Measurements from ENCODE around the gene DHX40.
A peak's percentile ranks its signal among the peaks of the same experiment; 100 is the strongest.
"Not testable (repeated sequence)": the region's sequence is repeated elsewhere in the genome, so short reads cannot be mapped to it uniquely, and the experiment has no call there.

DHX40 gene, protein sequence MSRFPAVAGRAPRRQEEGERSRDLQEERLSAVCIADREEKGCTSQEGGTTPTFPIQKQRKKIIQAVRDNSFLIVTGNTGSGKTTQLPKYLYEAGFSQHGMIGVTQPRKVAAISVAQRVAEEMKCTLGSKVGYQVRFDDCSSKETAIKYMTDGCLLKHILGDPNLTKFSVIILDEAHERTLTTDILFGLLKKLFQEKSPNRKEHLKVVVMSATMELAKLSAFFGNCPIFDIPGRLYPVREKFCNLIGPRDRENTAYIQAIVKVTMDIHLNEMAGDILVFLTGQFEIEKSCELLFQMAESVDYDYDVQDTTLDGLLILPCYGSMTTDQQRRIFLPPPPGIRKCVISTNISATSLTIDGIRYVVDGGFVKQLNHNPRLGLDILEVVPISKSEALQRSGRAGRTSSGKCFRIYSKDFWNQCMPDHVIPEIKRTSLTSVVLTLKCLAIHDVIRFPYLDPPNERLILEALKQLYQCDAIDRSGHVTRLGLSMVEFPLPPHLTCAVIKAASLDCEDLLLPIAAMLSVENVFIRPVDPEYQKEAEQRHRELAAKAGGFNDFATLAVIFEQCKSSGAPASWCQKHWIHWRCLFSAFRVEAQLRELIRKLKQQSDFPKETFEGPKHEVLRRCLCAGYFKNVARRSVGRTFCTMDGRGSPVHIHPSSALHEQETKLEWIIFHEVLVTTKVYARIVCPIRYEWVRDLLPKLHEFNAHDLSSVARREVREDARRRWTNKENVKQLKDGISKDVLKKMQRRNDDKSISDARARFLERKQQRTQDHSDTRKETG

DNA sequence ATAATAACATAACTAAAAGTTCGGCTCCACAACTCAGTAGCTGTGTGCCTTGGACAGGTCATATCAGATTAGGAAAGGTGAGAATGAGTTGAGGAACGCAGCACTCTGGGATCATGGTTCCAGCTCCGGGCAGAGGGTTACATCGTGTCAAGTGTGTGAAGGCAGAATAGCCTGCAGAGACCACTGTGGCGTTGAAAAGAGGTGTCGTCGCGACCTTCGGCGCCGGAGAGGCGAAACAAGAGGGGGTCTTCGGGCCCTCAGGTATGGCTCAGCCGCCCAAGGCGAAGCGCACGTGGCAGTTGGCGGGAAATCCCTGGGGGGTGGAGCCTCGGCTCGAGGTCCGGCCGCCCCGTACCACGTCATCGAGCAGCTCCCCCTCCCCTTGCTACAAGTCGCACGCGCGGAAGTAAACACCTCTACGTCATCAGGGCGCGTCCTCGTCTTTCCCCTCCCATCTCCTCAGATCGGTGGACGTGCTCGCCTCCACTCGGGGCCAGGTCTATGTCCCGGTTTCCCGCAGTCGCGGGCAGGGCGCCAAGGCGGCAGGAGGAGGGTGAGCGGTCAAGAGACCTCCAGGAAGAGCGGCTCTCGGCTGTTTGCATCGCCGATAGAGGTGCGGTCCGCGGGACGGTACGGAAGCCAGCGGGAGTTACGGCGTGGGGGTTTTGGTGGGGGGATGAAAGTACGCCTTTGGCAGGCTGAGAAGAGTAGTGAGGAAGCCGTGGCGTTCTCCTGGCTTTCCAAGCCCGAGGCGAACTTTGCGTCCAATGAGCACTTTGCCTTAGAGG is at the start of gene DHX40:
Gene DHX40 (plus strand): TSS at position 440 of the 788 bp plus-strand sequence. CDS start 62 bp downstream, at position 502.
- ChIA-PET POLR2A (interaction anchor here (1.2 kb wide), 1 partner anchor 54 kb away, joined by 4 read pairs; the partner anchor contains the start of gene CLTC), CTCF (interaction anchor here (1.3 to 3.6 kb wide), 3 partner anchors 44 to 255 kb away, joined by 4 to 13 read pairs (median 6); no protein-coding TSS in a partner anchor)
- peak; percentile 74 for DNase-seq (ENCODE audit: low read depth, low spot score)
- peak within 1 kb of the TSS; percentile 100 for H3K4me3 ChIP-seq (ENCODE audit: low read depth, low read length)
- TF ChIP-seq, protein P1, sequence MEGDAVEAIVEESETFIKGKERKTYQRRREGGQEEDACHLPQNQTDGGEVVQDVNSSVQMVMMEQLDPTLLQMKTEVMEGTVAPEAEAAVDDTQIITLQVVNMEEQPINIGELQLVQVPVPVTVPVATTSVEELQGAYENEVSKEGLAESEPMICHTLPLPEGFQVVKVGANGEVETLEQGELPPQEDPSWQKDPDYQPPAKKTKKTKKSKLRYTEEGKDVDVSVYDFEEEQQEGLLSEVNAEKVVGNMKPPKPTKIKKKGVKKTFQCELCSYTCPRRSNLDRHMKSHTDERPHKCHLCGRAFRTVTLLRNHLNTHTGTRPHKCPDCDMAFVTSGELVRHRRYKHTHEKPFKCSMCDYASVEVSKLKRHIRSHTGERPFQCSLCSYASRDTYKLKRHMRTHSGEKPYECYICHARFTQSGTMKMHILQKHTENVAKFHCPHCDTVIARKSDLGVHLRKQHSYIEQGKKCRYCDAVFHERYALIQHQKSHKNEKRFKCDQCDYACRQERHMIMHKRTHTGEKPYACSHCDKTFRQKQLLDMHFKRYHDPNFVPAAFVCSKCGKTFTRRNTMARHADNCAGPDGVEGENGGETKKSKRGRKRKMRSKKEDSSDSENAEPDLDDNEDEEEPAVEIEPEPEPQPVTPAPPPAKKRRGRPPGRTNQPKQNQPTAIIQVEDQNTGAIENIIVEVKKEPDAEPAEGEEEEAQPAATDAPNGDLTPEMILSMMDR (IDR thresholded peaks at IDR 0.05; ENCODE audit: insufficient read depth, low read length, missing control alignments): no peak

DNA sequence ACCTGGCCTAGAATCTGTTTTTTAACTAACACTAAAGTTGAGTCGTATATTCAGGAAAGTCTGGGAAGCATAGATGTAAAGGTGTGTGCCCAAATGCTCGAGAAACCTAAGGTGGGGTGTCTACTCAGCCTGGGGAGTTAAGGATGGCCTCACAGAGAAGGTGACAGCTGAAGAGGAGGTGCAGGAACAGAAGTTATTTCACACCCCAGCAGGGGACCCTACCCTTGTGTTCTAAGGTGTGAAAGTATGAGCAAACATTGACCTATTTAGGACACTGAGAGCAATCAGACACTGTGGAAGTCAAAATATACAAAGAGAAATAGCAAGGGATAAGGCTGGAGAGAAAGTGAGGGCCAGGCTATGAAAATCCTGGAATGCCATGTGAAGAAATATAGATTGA is 49.0 kb upstream of the DHX40 start:
- POLR2A ChIA-PET: no interaction called here
- no peak overlapping the region for H3K4me3 ChIP-seq (ENCODE audit: low read depth, low read length)
- CTCF ChIA-PET: no interaction called here
- DNase-seq (ENCODE audit: low read depth, low spot score): no peak
- TF ChIP-seq, protein P1 (IDR thresholded peaks at IDR 0.05; ENCODE audit: insufficient read depth, low read length, missing control alignments): no peak

DNA sequence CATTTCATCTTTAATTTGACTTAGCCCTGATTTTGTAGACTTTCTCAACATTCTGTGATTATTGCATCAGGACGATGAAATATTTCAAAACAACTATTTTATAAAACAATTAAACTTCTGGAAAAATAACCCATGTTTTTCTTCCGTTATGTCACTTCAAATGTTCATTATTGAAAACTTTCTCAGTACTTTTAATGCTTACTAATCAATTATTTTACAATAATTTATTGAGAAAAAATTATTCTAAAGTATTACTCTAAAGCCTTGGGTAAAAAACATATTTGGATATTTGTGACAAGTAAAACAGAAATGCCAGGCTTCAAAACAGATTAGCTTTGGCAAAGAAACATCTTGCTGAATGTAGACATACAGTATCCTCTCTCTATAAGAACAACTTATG is 46.3 kb upstream of the DHX40 start:
- ChIA-PET POLR2A (no interaction called here), CTCF (interaction anchor here (0.8 to 2.0 kb wide), 6 partner anchors 8 to 341 kb away, joined by 3 to 7 read pairs (median 4); no protein-coding TSS in a partner anchor)
- no peak for DNase-seq (ENCODE audit: low read depth, low spot score)
- TF ChIP-seq, protein P1 (IDR thresholded peaks at IDR 0.05; ENCODE audit: insufficient read depth, low read length, missing control alignments): no peak
- H3K4me3 ChIP-seq (ENCODE audit: low read depth, low read length): no peak overlapping the region

DNA sequence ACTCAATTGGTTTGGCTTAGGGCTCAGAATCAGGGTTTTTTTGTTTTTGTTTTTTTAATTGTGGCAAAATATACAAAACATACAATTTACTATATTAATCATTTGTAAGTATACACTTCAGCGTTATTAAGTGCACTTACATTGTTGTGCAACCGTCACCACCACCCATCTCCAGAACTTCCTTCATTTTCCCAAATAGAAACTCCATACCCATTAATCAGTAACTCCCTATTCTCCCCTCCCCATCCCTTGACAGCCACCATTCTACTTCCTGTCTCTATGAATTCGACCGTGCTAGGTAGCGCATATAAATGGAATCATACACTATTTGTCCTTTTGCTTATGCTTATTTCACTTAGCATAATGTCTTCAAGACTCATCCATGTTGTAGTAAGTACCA is 45.2 kb upstream of the DHX40 start:
- ChIA-PET POLR2A (no interaction called here), CTCF (interaction anchor here (0.9 to 3.4 kb wide), 11 partner anchors 8 to 247 kb away, joined by 3 to 24 read pairs (median 6); no protein-coding TSS in a partner anchor)
- TF ChIP-seq, protein P1 (IDR thresholded peaks at IDR 0.05; ENCODE audit: insufficient read depth, low read length, missing control alignments): no peak
- DNase-seq (ENCODE audit: low read depth, low spot score): no peak
- no peak overlapping the region for H3K4me3 ChIP-seq (ENCODE audit: low read depth, low read length)

DNA sequence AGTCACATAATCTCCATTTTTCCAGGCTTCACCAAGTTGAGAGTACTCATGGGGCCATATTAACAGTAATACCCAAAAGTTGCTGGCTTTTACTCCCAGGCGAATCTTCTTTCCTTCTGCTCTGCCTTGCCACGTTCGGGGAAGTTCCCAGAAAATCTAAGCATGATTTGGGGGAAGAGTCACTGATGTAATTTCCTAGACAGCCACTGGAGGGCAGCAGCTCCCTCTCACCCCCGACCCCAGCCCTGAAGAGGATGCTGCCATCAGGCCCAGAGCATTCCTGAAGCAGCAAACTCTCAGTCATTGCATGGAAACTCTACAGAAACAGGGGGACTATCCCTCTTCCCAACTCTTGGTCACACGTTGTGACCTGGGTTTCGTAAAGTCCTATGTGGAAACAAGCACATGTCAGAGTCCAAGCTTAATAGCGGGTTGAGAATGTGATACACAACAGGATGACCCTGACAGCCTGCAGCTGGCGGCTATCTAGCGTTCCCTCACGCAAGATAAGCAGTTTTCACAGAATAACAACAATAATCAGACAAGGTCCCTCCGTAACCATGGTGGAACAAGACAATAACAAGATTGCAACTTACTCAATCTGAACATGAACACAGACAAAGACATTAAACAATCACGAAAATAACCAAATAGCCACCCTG is 43.8 kb upstream of the DHX40 start:
- TF ChIP-seq, protein P1 (IDR thresholded peaks at IDR 0.05; ENCODE audit: insufficient read depth, low read length, missing control alignments): peak; percentile 81
- ChIA-PET CTCF (interaction anchor here (0.7 to 3.4 kb wide), 31 partner anchors 9 to 337 kb away, joined by 3 to 24 read pairs (median 5); partner anchors contain the start of genes DHX40 and GDPD1), POLR2A (no interaction called here)
- no peak for DNase-seq (ENCODE audit: low read depth, low spot score)
- H3K4me3 ChIP-seq (ENCODE audit: low read depth, low read length): no peak overlapping the region

DNA sequence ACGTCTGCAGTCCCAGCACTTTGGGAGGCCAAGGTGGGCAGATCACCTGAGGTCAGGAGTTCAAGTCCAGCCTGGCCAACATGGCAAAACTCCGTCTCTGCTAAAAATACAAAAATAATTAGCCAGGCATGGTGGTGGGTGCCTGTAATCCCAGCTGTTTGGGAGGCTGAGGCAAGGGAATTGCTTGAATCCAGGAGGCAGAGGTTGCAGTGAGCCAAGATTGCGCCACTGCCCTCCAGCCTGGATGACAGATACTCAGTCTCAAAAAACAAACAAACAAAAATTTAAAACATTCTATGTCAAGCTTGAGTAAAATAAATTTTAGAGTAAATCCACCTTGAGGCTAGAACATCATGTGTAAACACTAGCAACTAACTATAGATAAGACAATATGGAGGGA is 40.5 kb upstream of the DHX40 start:
- DNase-seq (ENCODE audit: low read depth, low spot score); POLR2A ChIA-PET: not testable (repeated sequence)
- CTCF ChIA-PET: interaction anchor here (0.9 to 1.7 kb wide), 2 partner anchors 83 to 184 kb away, joined by 3 to 4 read pairs; no protein-coding TSS in a partner anchor

More for the DNA sequence above, 40.5 kb upstream of the DHX40 start:
- not testable (repeated sequence) for H3K4me3 ChIP-seq (ENCODE audit: low read depth, low read length)
